Epithelial cell of alveolus of lung (primary cell): Measurements from ENCODE around the gene GDF15. TPM values are rescaled to one million over a fixed set of nuclear protein-coding genes. Genes with fewer than 3 reads are reported as not detected.

Experiments used
- total RNA-seq: library from RNA; depleted of rRNA; stranded (reverse); fragments of >200 nt; gene quantifications from 2 replicates; pipeline ENCODE4 v1.2.1, GENCODE V29; 2015

Gene GDF15
- total RNA-seq, result 113 and 261 TPM in 2 replicates

GRCh38 chr19:18385675-18386542 lies at the start of gene GDF15:
GDF15 (plus strand) TSS chr19:18386158; CDS start chr19:18386190, 32 bp downstream.

GRCh38 chr19:18340190-18340989 lies 45.6 kb upstream of the GDF15 start, which contains the start of gene PGPEP1:
PGPEP1 (plus strand) TSS chr19:18340598; CDS start chr19:18340682, 84 bp downstream.

GRCh38 chr19:18397242-18398202 lies 11.6 kb downstream of the GDF15 start, which contains the start of gene LRRC25:
LRRC25 (minus strand) TSS chr19:18397622; CDS start chr19:18396963, 659 bp downstream.

GRCh38 chr19:18419195-18419698 lies 33.3 kb downstream of the GDF15 start, which contains the start of gene SSBP4:
SSBP4 (plus strand) TSS chr19:18419398; CDS start chr19:18419649, 251 bp downstream.

GRCh38 chr19:18437491-18438330 lies 51.8 kb downstream of the GDF15 start, which contains the start of gene ISYNA1:
ISYNA1 (minus strand) TSS chr19:18438133; CDS start chr19:18437979, 154 bp downstream.

Other genes starting within 250 kb of the GDF15 start
- 20.3 and 35.1 TPM in 2 replicates for gene PIK3R2, start 233.0 kb upstream of the GDF15 start, total RNA-seq
- 9.3 TPM in 1 of 2 replicates, not detected in the other for gene IFI30, start 212.3 kb upstream of the GDF15 start, total RNA-seq
- gene MPV17L2, start 192.9 kb upstream of the GDF15 start, total RNA-seq, result 26.7 and 39.2 TPM in 2 replicates
- gene RAB3A, start 182.1 kb upstream of the GDF15 start, total RNA-seq, result 1.8 and 14.8 TPM in 2 replicates
- gene PDE4C, start 159.7 kb upstream of the GDF15 start, total RNA-seq, result 0.78 and 12.9 TPM in 2 replicates
- 0.13 and 1.6 TPM in 2 replicates for gene IQCN, start 111.7 kb upstream of the GDF15 start, total RNA-seq
- 244 and 252 TPM in 2 replicates for gene JUND, start 104.5 kb upstream of the GDF15 start, total RNA-seq
- 182 and 407 TPM in 2 replicates for gene LSM4, start 63.1 kb upstream of the GDF15 start, total RNA-seq
- gene PGPEP1, start 45.6 kb upstream of the GDF15 start, total RNA-seq, result 11.3 and 19.0 TPM in 2 replicates
- not detected in 2 replicates for gene LRRC25, start 11.5 kb downstream of the GDF15 start, total RNA-seq
- 74.0 and 107 TPM in 2 replicates for gene SSBP4, start 33.2 kb downstream of the GDF15 start, total RNA-seq
- 45.0 and 55.7 TPM in 2 replicates for gene ISYNA1, start 52.0 kb downstream of the GDF15 start, total RNA-seq
- gene ELL, start 135.9 kb downstream of the GDF15 start, total RNA-seq, result 13.8 and 18.8 TPM in 2 replicates
- gene FKBP8, start 157.4 kb downstream of the GDF15 start, total RNA-seq, result 387 and 393 TPM in 2 replicates
- 180 and 205 TPM in 2 replicates for gene KXD1, start 171.7 kb downstream of the GDF15 start, total RNA-seq
- 975 and 1,082 TPM in 2 replicates for gene UBA52, start 185.7 kb downstream of the GDF15 start, total RNA-seq
- gene REX1BD, start 202.6 kb downstream of the GDF15 start, total RNA-seq, result 60.7 and 107 TPM in 2 replicates
- 2.6 and 19.3 TPM in 2 replicates for gene CRLF1, start 220.6 kb downstream of the GDF15 start, total RNA-seq
- gene TMEM59L, start 226.7 kb downstream of the GDF15 start, total RNA-seq, result 0.26 and 3.8 TPM in 2 replicates